GM18519 (cell line): ENCODE data around the gene CLCN5.

Source experiments
- ATAC-seq: cut with Tn5 transposase; IDR thresholded peaks from one replicate; pipeline ENCODE4 v1.9.1; 2021; ENCODE audit warnings: mild to moderate bottlenecking, moderate library complexity; ENCODE audit not compliant: unreplicated experiment, low FRiP score

Gene CLCN5

GRCh38 chrX:49930039-49930438 lies 7.6 kb downstream of the CLCN5 start:
- no peak for ATAC-seq

- no peak for ATAC-seq
Measured at GRCh38 chrX:49932791-49933190, 10.4 kb downstream of the CLCN5 start.

GRCh38 chrX:49934148-49934547 lies 11.8 kb downstream of the CLCN5 start:
- ATAC-seq = no peak

DNA sequence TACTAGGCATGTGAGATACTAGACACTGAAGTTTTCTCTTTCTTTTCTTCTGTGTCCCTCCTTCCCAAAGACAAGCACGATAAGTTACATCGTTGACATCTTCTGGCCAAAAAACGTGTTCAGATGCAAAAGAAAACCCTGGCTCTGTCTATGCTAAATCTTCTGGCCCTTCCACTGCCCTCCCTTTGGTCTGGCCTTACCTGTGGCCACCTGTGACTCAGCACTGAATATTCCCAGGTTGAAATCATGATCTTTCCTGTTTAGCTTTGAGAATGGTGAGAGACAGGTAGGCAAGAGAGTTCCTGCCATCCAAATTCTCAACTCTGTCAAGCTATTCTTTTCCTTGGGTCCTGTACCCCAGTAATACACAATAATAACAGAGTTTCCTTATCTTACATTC lies 12.3 kb downstream of the CLCN5 start:
- ATAC-seq = no peak

DNA sequence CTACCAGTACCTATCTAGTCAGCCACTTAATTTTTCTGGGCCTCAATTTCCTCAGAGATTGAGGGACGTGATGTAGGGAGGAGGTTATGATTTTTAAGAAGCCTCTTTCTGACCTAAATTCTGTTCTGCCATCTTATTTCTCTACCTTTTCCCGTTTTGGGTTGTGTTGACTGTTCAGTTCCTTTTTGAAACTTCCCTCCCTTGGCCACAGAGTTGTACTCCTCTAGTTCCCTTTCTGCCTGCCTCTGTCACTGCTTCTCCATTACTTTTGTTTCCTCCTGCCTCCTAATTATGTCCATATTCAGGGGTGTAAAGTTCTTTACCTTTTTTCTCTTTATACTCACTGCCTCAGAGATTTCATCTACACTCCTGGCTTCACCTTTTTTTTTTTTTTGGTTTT lies 25.4 kb downstream of the CLCN5 start:
- no peak for ATAC-seq

GRCh38 chrX:49949961-49950360 lies 27.6 kb downstream of the CLCN5 start:
- no peak for ATAC-seq

- no peak for ATAC-seq
Measured at GRCh38 chrX:49951524-49952193, 29.3 kb downstream of the CLCN5 start.

GRCh38 chrX:49956313-49956712 lies 33.9 kb downstream of the CLCN5 start:
- ATAC-seq = no peak

DNA sequence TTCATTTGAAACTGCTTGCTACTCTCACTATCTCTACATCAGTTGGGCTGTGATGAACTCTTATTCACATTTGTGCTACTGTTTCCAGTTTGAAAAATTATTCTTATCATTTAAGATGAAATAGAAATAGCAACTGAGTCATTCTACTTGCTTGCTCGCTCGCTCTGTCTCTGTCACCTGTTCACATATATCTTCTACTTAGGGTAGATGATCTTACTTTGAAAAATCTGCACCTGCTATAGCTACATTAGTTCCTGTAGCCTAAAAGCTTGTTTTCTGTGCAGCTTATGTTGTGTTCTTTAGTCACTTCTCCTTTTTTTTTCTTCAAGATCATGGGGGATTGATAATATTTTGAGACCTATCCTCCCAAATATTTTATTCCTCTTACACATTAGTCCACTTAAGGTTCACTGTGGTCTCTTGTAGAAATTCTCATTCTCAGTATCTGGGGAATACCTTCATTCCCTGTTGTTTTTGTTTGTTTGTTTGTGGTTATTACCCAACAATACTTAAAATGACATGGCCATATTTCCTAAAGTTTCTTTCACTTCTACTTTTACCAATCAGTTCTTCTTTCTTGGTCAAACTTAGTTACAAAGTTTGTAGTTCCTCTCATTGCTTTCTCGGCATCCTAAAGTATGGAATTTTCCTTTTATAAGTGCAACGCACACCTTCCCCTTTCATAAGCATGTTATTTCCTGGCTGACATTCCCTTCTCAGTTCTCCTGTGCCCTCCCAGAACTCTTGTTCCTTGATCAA lies 36.5 kb downstream of the CLCN5 start:
- ATAC-seq = no peak

GRCh38 chrX:49959602-49960001 lies 37.2 kb downstream of the CLCN5 start:
- no peak for ATAC-seq

DNA sequence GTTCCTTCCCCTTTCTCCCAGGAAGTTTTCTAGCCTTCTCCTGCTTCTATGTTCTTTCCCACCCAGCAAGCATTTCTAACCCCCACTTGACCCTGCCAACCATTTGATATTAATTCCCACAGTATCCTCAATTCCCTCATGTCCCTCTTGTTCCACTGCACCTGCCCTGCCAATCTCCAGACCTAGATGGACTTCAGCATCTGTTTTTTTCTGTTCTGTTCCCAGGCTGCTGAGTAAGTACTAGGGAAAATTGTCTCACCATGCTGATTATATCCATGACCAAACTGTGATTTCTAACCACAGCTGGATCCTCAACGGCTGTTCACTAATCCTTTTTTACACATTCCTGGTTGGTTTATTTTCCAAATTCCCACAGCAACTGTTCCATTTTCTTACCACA lies 37.7 kb downstream of the CLCN5 start:
- ATAC-seq = no peak

DNA sequence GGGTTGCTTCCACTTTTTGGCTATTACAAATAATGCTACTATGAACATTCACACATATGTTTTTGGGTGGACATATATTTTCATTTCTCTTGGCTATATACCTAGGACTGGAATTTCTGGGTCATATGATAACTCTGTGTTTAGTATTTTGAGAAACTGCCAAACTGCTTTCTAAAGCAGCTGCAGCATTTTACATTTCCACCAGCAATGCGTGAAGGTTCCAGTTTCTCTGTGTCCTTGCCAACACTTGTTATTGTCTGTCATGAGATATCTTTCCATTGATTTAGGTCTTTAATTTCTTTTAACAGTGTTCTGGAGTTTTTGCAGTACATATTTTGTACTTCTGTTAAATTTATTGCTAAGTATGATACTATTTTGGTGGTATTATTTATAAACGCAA lies 48.3 kb downstream of the CLCN5 start:
- no peak for ATAC-seq

GRCh38 chrX:49972328-49972860 lies 50.0 kb downstream of the CLCN5 start:
- ATAC-seq = no peak

DNA sequence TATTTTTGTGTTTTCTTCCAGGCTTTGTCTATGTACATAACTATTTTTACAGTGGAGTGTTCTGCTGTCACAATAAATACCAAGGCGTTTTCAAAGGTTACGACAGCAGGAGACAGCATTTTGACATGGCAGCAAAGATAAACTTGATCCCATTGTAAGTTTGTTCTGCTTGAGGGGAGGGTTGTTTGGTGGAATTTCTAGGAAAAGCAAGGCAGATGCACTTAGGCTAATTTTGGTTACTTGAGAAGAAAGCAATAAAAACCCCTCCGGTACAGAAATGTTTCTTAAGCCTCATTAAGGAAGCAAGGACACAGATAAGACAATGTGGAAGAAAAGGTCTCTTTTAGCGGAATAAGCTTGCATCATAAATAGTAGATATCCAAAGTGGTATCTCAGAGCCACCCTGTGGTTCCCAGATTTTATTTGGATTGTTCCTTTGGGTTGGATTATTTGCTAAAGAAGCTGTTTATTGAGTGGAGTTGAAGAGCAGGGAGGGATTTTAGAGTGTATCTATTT lies 54.3 kb downstream of the CLCN5 start:
- no peak for ATAC-seq

DNA sequence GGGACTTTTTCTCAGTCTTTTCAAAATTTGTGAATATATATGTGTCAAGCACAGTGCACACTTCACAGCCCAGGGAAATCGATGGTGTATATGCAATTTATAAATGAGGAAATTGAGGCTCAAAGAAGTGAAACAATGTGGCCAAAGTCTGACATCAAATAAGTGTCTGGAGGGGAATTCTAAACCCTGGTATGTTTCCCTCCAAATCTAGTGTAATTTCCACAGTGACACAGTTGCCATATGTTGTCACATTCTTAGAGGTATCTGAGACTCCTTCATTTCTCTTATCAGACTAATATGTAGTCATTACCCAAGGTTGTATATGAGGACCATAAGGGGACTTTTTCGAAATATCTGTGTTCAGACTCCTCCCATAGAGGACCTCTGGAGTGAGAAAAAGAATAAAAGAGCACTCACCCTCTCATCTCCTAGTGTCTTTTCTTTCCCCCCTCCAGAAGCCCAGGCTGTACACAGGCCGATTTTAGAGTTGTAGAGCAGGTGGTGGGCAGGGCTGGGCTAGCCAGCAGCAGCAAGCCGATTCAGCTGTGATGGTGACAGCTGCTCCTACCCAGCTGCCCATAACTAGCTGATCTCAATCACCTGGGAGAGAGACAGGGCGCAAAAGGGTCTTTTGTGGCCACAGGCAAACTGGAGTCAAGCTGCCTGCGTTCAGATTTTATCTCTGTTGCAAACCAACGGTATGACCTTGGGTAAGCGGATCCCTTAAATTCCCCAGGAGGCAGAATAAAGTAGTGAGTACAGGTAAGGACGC lies 55.1 kb downstream of the CLCN5 start:
- ATAC-seq = no peak

GRCh38 chrX:49978176-49978575 lies 55.8 kb downstream of the CLCN5 start:
- no peak for ATAC-seq

GRCh38 chrX:49986058-49986457 lies 63.7 kb downstream of the CLCN5 start:
- ATAC-seq = no peak

DNA sequence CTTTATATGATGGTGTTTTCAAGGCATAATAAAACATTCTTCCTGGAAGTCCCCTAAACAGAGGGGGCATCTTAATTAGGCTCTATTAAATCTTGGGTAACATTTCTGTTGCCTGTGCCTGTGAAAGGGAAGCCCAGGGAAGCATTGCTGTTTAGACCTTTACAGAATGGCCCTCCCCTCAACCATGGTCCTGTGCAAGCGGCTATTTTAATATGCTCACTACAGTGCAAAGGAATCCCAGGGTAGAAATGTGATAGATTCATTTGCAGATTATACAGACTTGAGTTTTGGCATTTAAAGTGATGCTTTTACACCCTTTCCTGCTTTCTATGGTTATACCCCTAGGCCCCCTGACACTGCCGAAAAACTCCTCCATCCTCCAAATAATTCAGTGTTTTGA lies 65.3 kb downstream of the CLCN5 start:
- no peak for ATAC-seq

DNA sequence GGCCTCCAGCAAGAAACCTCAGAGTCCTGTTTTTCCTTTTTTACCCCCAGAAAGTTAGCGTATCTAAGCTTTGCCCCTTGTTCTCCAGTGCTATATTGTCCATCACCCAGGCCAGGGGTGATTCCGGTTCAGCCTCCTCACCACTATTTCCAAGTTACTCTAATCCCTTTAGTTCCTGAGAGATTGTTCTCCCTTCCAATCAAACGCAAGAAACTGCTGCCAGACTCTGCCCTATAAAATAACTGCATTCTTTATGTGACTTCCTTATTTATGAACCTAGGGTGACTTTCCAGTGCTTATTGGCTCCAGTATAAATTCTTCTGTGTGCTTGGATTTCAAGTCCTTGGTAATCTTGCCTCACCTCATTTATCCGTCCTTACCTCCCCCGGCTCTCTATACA lies 65.7 kb downstream of the CLCN5 start:
- no peak for ATAC-seq

- no peak for ATAC-seq
Measured at GRCh38 chrX:49991758-49992157, 69.4 kb downstream of the CLCN5 start.

DNA sequence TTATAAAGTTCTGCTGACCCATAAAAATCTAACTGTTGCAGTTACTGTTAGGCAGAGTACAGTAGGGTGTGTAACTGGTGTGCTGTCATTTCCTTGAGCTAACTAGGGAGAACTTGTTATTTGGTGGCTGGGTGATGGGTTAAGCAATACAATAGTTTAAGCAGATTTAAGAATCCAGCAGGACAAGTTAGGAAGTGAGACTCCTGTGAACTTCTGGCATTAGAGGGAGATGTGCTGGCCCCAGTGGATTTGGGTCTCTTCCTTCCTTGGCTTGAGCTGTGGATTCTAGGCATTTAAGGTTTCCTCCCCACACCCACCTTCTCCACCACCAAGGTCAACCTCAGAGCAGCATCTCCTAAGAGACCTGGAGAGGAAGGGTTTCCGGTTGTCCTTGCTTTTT lies 70.5 kb downstream of the CLCN5 start:
- no peak for ATAC-seq
